Fibroblast of skin of back (primary cell): Measurements from ENCODE around the gene POC1A.

Source experiments
- DNase-seq: peaks from one replicate; pipeline ENCODE4 v3.0.0-alpha.2; 2013

Gene POC1A

DNA sequence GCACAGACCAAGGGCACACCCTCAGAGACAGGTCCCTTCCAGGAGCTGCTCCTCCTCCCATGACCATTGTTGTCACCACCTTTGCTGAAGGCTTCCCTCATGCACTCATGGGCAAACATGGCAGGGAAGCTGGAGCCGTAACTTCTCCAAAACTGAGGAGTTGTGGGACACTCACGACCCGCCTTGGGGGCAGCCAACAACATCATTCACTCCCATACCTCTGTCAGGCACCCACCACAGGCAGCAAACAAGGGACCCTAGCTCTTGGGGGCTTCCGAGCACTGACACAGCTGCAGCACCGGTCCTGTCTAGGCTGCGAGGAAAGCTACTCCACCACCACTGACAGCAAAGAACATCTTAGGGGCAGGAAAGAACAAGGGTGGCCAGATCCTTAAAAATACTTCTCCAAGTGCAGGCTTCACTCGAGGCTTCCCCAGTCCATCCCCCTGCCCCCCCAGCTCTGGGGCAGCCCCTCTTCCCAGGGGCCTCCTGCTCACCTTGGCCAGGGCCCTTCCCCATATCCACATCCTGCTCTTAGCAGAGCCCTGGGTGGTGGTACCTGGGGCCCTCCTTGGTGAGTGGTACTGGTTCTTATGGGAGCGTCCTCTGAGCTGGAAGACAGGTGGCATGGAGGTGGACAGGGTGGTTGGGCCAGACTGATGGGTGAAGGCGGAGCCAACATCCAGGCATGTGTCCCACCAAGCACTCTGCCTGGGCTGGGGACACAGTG lies 69.8 kb downstream of the POC1A start:
- DNase-seq, result no peak

DNA sequence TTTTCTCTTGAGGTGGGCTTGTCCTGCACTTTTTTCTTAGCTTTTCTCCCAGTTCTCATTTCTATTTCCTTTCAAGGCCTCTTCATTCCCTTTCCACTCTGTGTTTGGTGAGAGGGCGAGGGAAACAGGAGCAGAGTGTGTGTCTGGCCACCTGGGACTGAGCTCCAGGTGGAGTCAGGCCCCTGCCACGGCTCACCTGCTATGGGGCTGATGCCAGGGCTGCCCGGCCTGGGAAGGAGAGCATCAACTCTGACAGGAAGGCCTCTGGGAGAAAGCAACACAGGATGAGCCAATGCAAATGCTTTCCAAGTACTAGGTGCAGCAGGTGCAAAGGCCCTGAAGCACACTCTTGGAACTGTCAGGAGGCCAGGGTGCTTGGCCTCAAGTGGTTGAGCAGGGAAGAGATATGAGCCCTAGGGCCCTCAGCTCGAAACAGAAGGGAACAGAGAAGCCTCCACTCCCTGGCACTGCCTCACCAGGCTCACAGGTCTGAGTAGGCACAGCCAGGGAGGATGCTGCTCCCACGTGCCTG lies 70.6 kb downstream of the POC1A start:
- DNase-seq, result no peak

DNA sequence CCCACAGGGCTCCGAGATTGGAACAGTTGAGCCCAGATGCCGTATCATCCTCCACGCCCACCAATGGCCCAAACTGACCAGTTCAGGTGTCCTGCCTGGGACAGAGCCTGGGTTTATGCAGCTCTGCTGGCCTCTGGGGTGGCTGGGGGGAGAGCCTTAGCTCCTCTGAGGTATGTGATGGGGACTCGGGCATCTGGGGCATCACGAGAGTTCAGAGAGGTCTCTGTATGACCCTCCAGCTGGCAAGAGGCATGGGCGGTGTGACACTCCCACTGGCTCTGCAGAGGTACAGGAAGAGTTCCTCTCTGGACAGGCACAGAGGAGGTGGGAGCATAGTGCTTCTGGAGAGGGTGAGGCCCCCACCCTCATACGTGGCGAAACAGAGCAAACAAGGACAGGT lies 71.3 kb downstream of the POC1A start:
- DNase-seq, result no peak

DNA sequence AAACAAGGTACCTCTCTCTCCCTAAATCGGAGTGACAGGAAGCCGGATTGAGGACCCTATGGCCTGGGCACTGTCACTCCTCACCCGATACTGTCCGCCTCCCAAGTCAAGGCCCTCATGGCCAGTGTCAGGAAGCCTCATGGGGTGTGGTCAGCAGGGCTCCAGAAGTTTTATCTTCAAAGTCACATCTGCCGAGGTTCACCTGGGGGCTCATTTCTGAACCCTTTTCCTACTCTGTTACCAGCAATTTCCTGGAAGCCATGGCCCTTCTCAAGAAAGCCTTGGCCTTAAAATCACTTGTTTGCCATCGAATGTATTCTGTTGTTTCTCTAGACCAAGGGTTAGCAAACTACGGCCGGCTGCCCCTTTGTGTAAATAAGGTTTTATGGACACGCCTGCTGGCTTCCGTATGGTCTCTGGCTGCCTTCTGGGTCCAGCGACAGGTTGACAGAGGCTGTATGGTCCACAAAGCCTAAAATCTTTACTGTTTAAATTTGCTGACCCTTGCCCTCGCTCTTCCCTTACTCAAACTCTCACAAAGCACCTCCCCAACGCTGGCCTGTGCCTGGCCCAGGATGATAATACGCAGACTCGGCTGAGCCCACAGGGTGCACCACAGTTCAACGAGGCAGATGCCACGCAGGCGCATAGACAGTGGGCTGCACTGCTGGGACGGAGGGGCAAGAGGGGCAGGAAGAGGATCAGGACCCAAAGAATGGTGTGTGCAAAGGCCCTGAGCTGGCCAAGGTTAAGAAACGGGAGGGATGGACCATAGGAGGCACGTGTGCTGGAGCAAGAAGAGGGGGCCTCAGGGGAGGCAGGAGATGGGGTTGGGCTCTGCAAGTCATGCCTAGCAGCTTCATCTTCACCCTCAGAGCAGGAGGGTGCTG lies 73.1 kb downstream of the POC1A start:
- no peak for DNase-seq

DNA sequence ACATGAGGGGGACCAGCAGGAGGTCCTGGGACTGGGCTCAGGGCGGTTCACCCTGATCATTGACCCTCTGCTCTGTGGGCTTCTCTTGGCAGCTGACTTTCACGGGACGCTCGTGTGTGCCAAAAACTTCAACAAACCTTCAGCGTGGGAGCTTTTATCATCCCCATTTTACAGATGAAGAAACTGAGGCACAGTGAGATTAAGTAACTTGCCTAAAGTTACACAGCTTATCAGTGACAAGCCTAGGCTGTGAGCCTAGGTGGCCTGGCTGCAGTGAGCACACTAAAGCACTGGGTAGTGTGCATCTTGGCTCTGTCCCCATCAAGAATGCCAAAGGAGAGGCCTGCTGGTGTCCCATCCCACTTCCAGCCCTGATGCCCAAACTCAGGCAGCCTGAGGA lies 74.3 kb downstream of the POC1A start:
- no peak for DNase-seq

DNA sequence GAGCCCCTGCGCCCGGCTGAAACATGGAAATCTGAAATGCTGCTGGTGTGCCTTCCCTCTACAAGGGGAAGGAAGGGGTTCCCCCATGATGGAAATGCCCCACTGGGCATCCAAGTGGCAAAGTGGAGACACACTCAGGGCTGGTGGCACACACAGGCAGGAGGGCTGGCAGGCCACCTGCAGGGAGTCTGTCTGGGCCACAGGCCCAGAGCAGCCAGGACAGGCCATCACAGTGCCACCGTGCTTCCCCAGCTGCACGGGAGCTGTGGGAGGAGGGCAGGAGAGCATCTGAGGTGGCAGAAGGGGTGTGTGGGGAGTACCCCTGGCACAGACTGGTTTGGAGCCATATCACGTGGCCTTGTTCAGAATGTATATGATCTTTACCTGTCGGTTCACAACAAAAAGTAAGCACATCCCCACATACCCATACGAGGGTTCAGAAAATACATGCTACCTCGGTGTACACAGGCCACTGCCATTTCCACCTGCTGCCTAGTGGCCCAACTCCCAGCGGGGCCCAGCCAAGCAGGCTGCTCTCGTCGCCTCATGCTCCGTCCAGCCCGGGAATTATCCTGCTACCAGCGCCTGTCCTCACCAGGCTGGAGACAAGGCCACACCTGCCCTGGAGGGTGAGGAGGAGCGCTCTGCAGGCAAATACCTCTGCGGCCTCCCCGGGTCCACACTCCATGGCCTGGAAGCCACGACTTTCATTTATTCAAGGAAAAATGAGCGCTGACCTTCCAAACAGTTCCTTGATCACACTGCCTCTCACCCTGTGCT lies 75.3 kb downstream of the POC1A start:
- no peak for DNase-seq

DNA sequence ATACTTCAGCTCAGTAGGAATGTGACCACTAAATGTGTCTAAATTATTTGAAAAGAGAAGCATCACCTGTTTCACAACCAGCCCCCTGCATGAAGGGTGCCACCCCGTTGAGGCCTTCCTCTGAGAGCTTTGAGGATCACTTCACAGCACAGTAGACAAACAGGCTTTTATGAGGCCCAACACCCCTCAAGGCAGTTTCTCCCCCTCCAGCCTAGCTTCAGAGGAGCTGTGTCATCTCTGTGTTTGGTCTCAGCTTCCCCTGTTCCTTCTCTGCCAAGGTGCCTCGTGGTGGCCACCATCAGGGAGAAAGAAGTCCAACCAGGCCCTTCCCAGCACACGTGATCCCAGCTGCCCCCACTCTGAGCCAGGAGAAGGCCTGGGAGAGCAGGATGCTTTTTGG lies 76.3 kb downstream of the POC1A start:
- no peak for DNase-seq

DNA sequence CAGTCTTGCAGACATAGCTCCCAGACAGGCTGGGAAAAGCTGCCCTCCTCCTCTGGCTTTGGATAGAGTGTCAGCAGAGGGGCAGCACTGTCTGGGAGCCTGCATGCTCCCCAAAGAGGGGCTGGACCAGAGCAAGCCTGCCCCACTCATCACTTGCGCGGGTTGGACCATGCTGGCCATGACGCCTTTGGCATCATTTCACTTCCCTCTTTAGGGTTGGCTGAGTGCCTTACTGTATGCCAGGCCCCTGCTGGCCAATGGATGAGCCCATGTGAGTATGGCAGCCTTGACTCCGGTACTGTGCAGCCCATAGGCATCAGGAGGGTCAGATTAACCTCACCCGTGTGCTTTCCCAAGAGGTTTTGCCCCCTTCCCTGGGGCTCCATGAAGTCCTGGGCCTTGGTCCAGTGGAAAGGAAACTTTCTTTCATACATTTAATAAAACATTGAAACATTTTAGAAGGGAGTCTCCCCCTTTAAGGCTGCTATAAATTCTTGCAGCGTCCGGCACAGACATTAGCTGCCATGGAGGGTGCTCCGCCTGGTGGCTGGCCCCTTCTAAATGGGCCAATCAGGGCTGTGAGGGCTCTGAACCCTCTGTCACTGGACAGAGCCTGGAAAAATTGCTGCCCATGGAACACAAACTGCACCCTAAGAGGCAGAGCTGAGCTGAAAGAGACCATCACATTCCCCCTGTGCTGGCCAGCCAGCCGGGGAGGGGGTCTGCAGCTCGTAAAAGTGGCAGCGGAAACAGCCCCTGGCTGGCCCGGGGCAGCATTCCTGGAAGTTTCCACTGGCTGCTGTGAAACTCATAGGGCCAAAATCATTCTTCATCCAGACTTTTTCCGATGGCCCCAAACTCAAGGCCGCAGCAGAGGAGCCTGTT lies 77.1 kb downstream of the POC1A start:
- DNase-seq, result no peak

DNA sequence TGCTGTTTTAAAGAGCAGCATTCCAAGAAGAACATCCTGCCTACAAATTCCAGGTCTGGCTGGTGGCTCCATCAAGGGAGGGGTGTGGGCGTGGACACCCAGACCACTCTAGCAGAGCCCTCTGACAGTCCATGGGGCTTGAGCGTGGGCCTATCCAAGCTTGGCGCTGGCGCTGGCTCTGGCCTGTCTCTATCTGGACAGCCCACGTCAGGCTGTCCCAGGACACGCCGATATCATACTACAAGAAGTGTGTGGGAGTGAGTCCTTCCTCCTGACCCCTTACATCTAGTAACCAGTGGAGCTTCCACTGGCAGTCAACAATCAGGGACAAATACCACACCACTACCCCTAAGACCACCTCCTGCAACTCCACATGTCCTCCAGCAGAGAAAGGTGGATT lies 80.7 kb downstream of the POC1A start:
- DNase-seq, result no peak

DNA sequence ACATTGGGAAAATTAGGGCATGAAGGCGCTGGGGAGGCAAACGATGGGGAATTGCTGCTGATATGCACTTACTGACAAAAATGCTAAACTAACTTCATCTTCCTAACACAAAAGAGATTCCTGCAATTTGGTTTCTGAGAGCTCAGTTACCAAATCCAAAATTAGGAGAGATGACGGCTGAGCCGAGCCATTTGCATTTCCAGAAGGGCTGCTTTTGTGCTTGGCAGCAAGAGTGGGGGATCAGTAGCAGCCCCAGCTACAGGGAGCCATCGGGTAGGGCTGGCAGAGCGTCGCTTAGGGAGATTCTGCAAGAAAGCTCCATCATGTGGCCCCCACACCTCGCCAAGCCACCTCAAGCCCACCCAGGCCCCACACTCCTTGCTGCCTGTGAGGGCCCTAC lies 81.8 kb downstream of the POC1A start:
- no peak for DNase-seq

DNA sequence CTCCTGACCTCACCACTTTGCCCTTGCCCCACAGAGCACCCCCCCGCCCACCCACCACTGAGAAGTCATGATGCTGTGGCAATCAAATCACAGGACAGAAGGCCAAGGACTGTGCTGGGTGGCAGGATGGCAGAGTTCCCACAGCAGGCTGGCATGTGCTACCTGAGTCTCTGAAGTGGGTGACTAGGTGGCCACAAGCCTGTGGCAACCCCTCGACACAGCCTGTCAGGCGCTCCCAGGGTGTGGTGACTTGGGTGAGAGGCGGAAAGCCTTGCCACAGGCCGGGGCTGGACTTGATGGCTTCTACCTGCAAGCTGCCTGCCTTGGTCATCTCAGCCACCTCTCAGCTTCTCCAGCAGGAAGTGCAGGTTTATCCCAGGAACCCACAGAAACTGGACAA lies 82.2 kb downstream of the POC1A start:
- no peak for DNase-seq

DNA sequence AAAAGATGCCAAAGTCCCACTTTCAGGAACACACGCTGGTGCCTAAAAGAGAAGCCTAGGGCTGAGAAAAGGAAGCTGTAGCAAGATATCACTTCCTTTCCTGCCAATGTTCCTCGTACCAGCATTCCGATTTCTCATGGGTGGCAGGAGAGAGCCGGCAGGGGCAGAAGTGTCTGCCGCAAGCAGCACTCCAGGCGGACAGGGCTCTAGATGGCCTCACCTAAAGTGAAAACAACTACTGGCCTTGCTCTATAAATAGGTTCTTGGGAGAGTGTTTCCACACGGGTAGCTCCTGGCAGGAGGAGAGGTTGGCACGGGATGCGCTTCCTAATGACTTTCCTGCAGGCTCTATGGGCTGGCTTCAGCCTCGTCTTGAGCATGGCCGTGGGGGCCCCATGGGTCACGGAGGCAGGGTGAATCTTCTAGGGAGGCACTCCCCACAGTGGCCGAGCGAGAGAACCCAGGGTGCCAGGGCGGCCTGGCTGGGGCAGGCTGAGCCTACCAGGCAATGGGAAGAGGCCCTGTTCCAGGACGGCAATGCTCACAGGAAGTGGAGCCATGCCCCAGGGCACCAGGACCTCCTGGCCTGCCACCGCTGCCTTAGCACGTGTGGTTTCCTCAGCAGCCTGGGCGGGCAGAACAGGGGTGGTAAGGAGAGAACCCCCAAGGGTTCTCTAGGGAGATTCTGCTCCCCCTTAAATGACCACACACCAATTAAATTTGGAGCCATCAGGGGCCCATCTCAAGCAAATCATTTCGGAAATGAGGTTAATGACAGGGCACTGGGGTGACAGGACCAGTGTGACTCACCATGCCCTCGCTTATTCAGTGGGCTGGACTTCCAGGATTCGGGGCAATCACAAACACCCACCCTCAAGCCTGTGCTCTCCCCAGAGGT lies 83.2 kb downstream of the POC1A start:
- DNase-seq, result no peak

DNA sequence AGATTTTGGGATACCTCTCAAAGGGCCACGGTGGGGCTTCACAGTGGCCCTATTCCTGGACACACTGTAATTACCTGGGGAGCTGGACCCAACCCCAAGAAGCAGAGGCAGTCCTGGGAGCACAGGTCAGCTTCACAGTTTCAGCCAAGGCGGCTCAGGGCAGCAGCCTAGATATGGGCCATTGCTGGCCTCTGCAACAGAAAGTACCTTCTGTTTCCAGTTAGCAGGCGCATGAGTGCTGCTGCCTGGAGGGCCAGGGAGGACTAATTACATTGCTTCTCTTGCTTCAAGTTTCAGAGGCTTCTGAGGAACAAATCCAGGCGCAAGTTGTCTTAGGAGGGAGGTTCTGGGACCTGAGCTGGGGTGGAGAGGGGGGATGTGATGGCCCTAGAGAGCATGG lies 84.4 kb downstream of the POC1A start:
- DNase-seq, result no peak

DNA sequence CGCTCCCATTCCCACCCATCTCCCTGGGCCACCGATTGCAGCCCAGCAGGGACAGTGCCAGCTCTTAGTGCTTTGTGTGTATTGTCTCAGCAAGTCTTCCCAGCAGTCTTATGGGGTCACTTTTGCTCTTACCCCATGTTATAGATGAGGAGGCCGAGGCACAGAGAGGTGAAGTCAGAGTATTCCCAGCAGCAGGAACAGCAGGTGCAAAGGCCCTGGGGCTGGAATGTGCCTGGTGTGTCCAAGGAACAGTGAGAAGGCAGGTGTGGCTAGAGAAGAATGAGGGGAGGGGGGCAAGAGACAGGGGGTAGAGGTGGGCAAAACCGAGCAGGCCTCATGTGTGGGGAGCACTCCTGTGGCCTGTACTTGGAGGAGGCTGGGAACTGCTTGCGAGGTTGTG lies 85.1 kb downstream of the POC1A start:
- no peak for DNase-seq

DNA sequence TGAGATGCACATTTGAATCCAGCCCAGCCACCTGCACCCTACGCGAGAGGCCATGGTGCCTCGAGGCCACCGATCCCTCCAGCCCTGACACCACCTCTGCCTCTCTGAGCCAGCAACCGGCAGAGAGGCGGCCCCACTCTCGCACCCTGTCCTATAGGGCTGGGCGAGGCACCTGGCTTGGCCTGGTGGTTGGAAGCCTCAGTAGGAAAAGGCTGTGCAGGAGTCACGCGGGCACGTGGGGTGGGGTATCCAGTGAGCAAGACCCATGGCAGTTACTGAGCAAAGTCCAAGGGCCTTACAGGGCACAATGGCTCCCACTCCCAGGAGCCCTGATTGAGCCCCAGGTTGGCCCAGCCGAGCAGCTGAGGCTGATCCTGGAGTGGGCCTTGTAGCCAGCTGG lies 85.5 kb downstream of the POC1A start:
- DNase-seq, result no peak

DNA sequence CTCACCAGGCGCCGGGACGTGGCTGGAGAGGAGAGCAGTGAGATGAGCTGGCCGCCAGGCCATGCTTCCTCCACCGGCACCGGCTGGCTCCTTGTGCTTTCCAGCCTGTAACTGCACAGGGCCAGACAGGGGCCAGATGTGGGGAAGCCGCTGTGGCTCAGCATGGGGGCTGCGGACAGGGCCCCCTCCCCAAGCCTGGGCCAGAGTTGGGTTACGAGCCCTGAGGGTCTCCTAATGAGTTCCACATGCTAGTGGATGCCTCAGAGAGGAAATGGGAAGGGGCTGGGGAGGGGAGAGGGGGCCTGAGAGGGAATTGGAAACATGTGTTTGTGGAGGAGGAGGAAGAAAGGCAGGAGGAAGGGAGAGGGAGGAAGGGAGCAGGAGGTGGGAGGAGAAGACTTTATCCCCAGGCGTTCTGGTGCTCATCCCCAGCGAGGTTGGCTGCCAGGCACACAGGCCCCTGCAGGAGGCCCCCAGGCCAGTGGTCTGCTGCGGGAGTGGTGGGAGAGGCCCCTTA lies 86.1 kb downstream of the POC1A start:
- no peak for DNase-seq

DNA sequence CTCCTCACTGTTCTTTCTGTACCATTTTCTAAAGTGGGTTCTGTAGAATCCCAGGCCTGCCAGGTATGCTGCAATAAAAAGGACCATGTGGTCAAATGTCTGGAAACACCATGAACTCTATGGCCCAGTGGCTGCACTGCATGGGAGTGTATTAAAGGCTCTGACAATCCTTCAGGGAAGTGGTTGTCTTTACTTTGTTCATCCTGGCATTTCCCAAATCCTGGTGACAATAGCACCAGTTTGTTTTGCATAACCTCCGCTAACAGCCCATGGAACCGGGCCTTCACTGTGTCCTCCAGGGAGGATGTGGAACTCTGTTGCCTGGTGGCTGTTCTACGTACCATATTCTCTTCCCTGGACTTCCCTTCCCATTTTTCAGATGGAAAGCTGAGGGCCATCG lies 86.7 kb downstream of the POC1A start:
- DNase-seq, result no peak

DNA sequence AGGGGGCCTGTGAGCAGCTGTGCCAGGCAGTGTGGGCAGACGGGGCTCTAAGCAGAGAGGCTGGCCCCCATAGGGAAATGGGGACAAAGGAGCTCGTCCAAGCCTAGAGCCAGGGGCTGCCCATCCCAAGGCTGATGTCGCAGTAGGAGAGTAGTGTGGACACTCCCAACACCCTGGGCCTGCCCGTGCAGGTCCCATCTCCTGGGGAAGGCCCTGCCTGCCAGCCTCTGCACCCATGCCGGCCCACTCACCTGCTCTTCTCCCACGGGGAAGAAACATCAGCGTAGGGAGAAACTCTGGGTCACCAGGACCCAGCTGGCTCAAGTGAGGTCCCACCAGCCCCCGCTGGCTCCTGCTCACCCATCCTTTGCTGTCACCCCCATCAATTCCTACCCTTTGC lies 87.2 kb downstream of the POC1A start:
- no peak for DNase-seq

DNA sequence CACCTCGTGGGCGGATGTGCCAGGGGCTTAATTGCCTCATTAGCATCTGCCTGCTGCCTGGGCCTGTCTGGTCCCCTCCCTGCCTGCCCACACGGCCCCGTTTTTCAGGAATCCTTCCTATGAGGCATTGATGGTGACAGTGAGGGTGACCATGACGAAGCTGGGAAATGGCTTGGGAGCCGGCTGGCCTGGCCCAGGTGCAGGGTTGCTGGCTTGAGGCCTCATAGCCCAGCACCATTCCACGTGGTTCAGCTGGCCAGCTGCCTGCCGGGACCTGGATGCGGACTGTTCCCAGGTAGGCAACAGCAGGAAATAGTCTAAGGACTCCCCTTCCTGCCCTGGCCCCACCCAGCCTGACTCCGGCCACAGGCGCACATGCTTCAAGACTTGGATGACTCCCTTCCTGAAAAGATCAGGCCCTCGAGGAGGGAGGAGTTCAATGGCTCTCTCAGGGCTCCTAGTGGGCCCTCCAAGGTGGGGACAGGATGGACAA lies 88.9 kb downstream of the POC1A start:
- DNase-seq, result no peak

DNA sequence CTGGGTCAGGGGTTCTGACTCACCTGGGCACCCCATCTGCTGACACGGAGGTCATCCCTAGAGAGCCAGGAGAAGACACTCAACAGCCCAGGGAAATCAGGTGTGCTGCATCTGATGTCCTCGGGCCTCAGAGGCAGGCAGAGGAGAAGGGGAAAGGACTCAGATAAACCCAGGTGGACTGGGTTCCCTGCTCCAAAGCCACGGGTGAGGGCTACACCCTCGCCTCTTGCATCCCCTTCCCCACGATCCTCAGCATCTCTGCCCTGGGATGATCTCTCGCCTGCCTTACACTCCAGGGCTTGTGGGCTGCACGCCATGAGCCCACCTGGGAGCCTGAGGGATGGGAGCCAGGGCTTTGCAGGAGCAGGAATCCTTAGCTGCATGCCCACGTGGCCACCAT lies 89.7 kb downstream of the POC1A start:
- no peak for DNase-seq
